ENCODE measurements around the gene C1R.

DNA sequence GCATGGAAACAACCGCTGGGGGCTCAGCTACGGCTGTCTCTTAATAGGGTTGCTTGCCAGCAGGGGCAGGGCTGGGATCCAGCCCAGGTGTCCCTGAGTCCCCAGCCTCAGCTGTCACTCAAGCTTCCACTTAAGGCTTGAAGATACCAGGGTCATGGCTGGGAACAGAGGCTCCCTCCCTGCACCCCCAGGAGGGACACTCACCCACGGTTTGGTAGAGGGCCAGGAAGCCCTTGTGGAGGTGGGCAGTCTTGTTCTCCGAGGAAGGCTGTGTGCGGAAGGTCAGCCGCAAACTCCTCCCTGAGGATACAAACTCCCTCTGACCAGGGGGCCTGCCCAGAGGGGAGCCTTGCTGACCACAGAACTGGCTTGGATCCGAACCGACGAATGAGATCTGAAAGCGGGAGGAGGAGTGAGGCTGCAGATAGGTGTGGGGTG lies 9.5 kb upstream of the C1R start:
- TF ChIP-seq, protein P1, sequence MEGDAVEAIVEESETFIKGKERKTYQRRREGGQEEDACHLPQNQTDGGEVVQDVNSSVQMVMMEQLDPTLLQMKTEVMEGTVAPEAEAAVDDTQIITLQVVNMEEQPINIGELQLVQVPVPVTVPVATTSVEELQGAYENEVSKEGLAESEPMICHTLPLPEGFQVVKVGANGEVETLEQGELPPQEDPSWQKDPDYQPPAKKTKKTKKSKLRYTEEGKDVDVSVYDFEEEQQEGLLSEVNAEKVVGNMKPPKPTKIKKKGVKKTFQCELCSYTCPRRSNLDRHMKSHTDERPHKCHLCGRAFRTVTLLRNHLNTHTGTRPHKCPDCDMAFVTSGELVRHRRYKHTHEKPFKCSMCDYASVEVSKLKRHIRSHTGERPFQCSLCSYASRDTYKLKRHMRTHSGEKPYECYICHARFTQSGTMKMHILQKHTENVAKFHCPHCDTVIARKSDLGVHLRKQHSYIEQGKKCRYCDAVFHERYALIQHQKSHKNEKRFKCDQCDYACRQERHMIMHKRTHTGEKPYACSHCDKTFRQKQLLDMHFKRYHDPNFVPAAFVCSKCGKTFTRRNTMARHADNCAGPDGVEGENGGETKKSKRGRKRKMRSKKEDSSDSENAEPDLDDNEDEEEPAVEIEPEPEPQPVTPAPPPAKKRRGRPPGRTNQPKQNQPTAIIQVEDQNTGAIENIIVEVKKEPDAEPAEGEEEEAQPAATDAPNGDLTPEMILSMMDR (IDR thresholded peaks at IDR 0.05): peak in 1 of 12 donors; percentile 3
- no peak for TF ChIP-seq POLR2A (IDR thresholded peaks at IDR 0.05)

Data from heart left ventricle (tissue), 13 donors.